Endothelial cell of umbilical vein (primary cell): ENCODE data around the gene APOF. TPM values are rescaled to one million over a fixed set of nuclear protein-coding genes. Genes with fewer than 3 reads are reported as not detected.

ENCODE experiments used
- BruUV-seq: library from RNA; stranded (reverse); fragments of 400-500 nt; replicated peaks from 2 replicates; lab custom pipeline; 2021; lab: Mats Ljungman, UMichigan
- CTCF ChIA-PET: fragments of 300-600, 350-600 bp; sonication (Branson Sonifier 250); formaldehyde crosslinking; loops from one replicate; lab custom pipeline; 2021; ENCODE audit warnings: antibody characterized with exemption, inconsistent platforms; lab: Charles Lee
- POLR2A ChIA-PET: fragments of 300-600, 350-600 bp; sonication (Branson Sonifier 250); formaldehyde crosslinking; loops from one replicate; lab custom pipeline; 2021; ENCODE audit warnings: antibody characterized with exemption, inconsistent platforms; lab: Charles Lee
- DNase-seq: peaks from one replicate; pipeline ENCODE4 v3.0.0-alpha.2; 2011; ENCODE audit warnings: low read depth, low spot score
- FAIRE-seq: peaks from 2 replicates; lab custom pipeline; 2011; peaks lifted over from hg19 to GRCh38; lab: Jason Lieb, UNC
- H2AFZ ChIP-seq: 2 replicates; pipeline ENCODE4 v1.6.0; 2012; ENCODE audit warnings: low read depth, low read length, control low read depth, inconsistent platforms
- H3K27ac ChIP-seq: 2 replicates; pipeline ENCODE4 v1.5.1; 2011; ENCODE audit warnings: low read depth, mild to moderate bottlenecking, control low read depth, low read length, moderate library complexity; ENCODE audit not compliant: insufficient read depth
- H3K27me3 ChIP-seq, 2 experiments: 2 replicates each; pipeline versions ENCODE4 v1.6.0 to v1.6.1; 2011; ENCODE audit warnings: low read length in 2 of 2, mixed read lengths in 1 of 2; ENCODE audit not compliant: control insufficient read depth in 2 of 2, insufficient read depth in 2 of 2
- H3K36me3 ChIP-seq, 2 experiments: 2 replicates in 1 of 2; 3 replicates in 1 of 2; pipeline ENCODE4 v1.5.1; 2011; ENCODE audit warnings: low read length in 2 of 2, mild to moderate bottlenecking in 1 of 2, moderate library complexity in 1 of 2; ENCODE audit not compliant: control insufficient read depth in 2 of 2, insufficient read depth in 2 of 2; ENCODE audit errors: extremely low read depth in 1 of 2
- H3K4me1 ChIP-seq: 3 replicates; pipeline ENCODE4 v1.5.1; 2011; ENCODE audit warnings: mild to moderate bottlenecking, low read length; ENCODE audit not compliant: control insufficient read depth, insufficient read depth; ENCODE audit errors: extremely low read depth
- H3K4me2 ChIP-seq: 2 replicates; pipeline ENCODE4 v1.6.1; 2011; ENCODE audit warnings: low read length, control low read depth, mixed read lengths; ENCODE audit not compliant: insufficient read depth
- H3K4me3 ChIP-seq, 3 experiments: fragments of 200-600 bp in 1 of 3; sonication (generic), shearing (Covaris generic) in 1 of 3; replicated peaks in 1 of 3; 2 replicates each; pipeline ENCODE4 v1.5.1; 2011 to 2016; ENCODE audit warnings: control low read depth in 3 of 3, low read length in 3 of 3, mild to moderate bottlenecking in 2 of 3, inconsistent platforms in 1 of 3, low read depth in 1 of 3, moderate library complexity in 1 of 3; ENCODE audit not compliant: insufficient read depth in 1 of 3
- H3K79me2 ChIP-seq: 2 replicates; pipeline ENCODE4 v1.6.0; 2012; ENCODE audit warnings: low read length, inconsistent platforms; ENCODE audit not compliant: control insufficient read depth, insufficient read depth
- H3K9ac ChIP-seq: replicated peaks from 2 replicates; pipeline ENCODE3; 2011; ENCODE audit warnings: low read length, control low read depth; ENCODE audit not compliant: insufficient read depth; ENCODE audit errors: extremely low read depth
- H3K9me1 ChIP-seq: replicated peaks from 3 replicates; pipeline ENCODE4 v1.6.0; 2011; ENCODE audit warnings: mild to moderate bottlenecking, low read length; ENCODE audit not compliant: control insufficient read depth, insufficient read depth; ENCODE audit errors: extremely low read depth
- H3K9me3 ChIP-seq: replicated peaks from 2 replicates; pipeline ENCODE4 v1.5.1; 2012; ENCODE audit warnings: low read length, inconsistent platforms; ENCODE audit not compliant: control insufficient read depth, insufficient read depth
- H4K20me1 ChIP-seq: replicated peaks from 2 replicates; pipeline ENCODE3; 2011; ENCODE audit warnings: mild to moderate bottlenecking, low read length; ENCODE audit not compliant: control insufficient read depth, insufficient read depth; ENCODE audit errors: extremely low read depth
- EZH2 ChIP-seq: IDR thresholded peaks from 2 replicates; pipeline ENCODE4 v1.6.1; 2012; ENCODE audit warnings: borderline replicate concordance, low read depth, mild to moderate bottlenecking, moderate library complexity, low read length, inconsistent platforms; ENCODE audit not compliant: severe bottlenecking
- FOS ChIP-seq: IDR thresholded peaks from 2 replicates; pipeline ENCODE4 v1.6.1; 2011; ENCODE audit warnings: mild to moderate bottlenecking, low read length, moderate library complexity, borderline replicate concordance; ENCODE audit not compliant: insufficient read depth
- GATA2 ChIP-seq: IDR thresholded peaks from 2 replicates; pipeline ENCODE4 v1.7.0; 2011; ENCODE audit warnings: low read depth, mild to moderate bottlenecking, moderate library complexity, mixed read lengths, low read length; ENCODE audit not compliant: insufficient read length, insufficient read depth
- JUN ChIP-seq: IDR thresholded peaks from 2 replicates; pipeline ENCODE4 v1.6.1; 2011; ENCODE audit warnings: borderline replicate concordance, low read depth; ENCODE audit not compliant: insufficient read length, insufficient read depth
- MYC ChIP-seq: IDR thresholded peaks from one replicate; pipeline ENCODE4 v1.6.1; 2011; ENCODE audit warnings: mild to moderate bottlenecking, low read depth, low read length
- POLR2A ChIP-seq: IDR thresholded peaks from 2 replicates; pipeline ENCODE4 v1.6.1; 2012; ENCODE audit warnings: low read depth, mild to moderate bottlenecking, control low read depth, low read length
- POLR2AphosphoS5 ChIP-seq: IDR thresholded peaks from 2 replicates; pipeline ENCODE4 v1.6.1; 2012; ENCODE audit warnings: low read depth, mild to moderate bottlenecking, control low read depth, low read length, moderate library complexity; ENCODE audit not compliant: insufficient read depth
- dilution Hi-C: fragments of 300-500 bp; cut with MboI; formaldehyde crosslinking; loops from one replicate; pipeline ENCODE4 v1.15.0; 2019; ENCODE audit warnings: low sequenced_read_pairs; ENCODE audit not compliant: extremely low pct_ligation_motif_present
- intact Hi-C: fragments of 100-400 bp; cut with micrococcal nuclease; formaldehyde crosslinking; loops from one replicate; pipeline ENCODE4 v1.10.0; 2022
- polyA plus RNA-seq, 4 experiments: library from polyadenylated mRNA; depleted of rRNA in 3 of 4; stranded (reverse) in 3 of 4; unstranded in 1 of 4; fragments of >200 nt; gene quantifications; 2 replicates each; pipeline versions ENCODE4 v1.2.1 to v1.2.3, GENCODE V29; 2011 to 2012; ENCODE audit warnings: missing spikeins in 1 of 4
- total RNA-seq: library from RNA; stranded (reverse); gene quantifications from 2 replicates; pipeline ENCODE4 v1.2.3, GENCODE V29; 2021
- TF ChIP-seq, protein P1 (sequence below): IDR thresholded peaks from 2 replicates; pipeline ENCODE4 v1.6.1; 2011; ENCODE audit not compliant: insufficient read depth, insufficient read length
- TF ChIP-seq, protein P2 (sequence below), 2 donors: IDR thresholded peaks; 1 replicate in 1 of 2; 2 replicates in 1 of 2; pipeline ENCODE4 v1.5.1; 2011; ENCODE audit warnings: low read length in 2 of 2, mild to moderate bottlenecking in 2 of 2, moderate library complexity in 2 of 2, control low read depth in 1 of 2, inconsistent platforms in 1 of 2, low read depth in 1 of 2; ENCODE audit not compliant: insufficient read depth in 1 of 2; ENCODE audit errors: extremely low read depth in 1 of 2

The APOF gene
- total and polyA plus RNA-seq, 2 donors (not counting 3 experiments of a cell fraction or from before 2014, with no cell fraction given), result not detected

- no TSS peak for BruUV-seq
- ChIA-PET POLR2A (no interaction called here), CTCF (interaction anchor here (1.0 kb wide), 1 partner anchor 12 kb away, joined by 3 read pairs; no protein-coding TSS in a partner anchor)
- DNase-seq (no peak), FAIRE-seq (no peak)
- Histone ChIP-seq H3K27me3 (no peaks in the 10 kb centered on the region), H3K4me1 (no peaks in the 10 kb centered on the region), H3K79me2 (no peaks in the 10 kb centered on the region), H2AFZ (no peak overlapping the region), H3K4me3 (no peak overlapping the region), H3K9ac (no peak overlapping the region), H3K9me1 (no peaks in the 10 kb centered on the region), H3K4me2 (no peak overlapping the region), H3K9me3 (no peaks in the 10 kb centered on the region), H4K20me1 (no peaks in the 10 kb centered on the region), H3K36me3 (peaks cover 0 to 2% of the 10 kb centered on the region in 2 experiments), H3K27ac (no peak overlapping the region)
- intact Hi-C loops (no loop called here), dilution Hi-C loops (no loop called here)
- TF ChIP-seq GATA2 (no peak), POLR2A (no peak), MYC (no peak), POLR2AphosphoS5 (no peak), JUN (no peak), FOS (no peak), EZH2 (no peak)
- TF ChIP-seq, protein P1, sequence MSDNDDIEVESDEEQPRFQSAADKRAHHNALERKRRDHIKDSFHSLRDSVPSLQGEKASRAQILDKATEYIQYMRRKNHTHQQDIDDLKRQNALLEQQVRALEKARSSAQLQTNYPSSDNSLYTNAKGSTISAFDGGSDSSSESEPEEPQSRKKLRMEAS, result no peak
- TF ChIP-seq, protein P2, sequence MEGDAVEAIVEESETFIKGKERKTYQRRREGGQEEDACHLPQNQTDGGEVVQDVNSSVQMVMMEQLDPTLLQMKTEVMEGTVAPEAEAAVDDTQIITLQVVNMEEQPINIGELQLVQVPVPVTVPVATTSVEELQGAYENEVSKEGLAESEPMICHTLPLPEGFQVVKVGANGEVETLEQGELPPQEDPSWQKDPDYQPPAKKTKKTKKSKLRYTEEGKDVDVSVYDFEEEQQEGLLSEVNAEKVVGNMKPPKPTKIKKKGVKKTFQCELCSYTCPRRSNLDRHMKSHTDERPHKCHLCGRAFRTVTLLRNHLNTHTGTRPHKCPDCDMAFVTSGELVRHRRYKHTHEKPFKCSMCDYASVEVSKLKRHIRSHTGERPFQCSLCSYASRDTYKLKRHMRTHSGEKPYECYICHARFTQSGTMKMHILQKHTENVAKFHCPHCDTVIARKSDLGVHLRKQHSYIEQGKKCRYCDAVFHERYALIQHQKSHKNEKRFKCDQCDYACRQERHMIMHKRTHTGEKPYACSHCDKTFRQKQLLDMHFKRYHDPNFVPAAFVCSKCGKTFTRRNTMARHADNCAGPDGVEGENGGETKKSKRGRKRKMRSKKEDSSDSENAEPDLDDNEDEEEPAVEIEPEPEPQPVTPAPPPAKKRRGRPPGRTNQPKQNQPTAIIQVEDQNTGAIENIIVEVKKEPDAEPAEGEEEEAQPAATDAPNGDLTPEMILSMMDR (IDR thresholded peaks at IDR 0.05; ENCODE audit: extremely low read depth in 1 of 2, insufficient read depth in 1 of 2, low read depth in 1 of 2, low read length in 2 of 2), result no peak
Measured at GRCh38 chr12:56326533-56326932, 36.1 kb downstream of the APOF start.
